Kidney epithelial cell (primary cell): ENCODE results near the gene S100G. TPM values are rescaled to one million over a fixed set of nuclear protein-coding genes. Genes with fewer than 3 reads are reported as not detected.
"Not testable (repeated sequence)": the region's sequence is repeated elsewhere in the genome, so short reads cannot be mapped to it uniquely, and the experiment has no call there.

Experiments used
- DNase-seq: peaks from one replicate; pipeline ENCODE4 v3.0.0-alpha.2; 2010; ENCODE audit warnings: low read depth
- H3K27me3 ChIP-seq: 2 replicates; pipeline ENCODE4 v1.6.0; 2011; ENCODE audit warnings: low read length; ENCODE audit not compliant: control insufficient read depth, insufficient read depth
- H3K36me3 ChIP-seq: 2 replicates; pipeline ENCODE4 v1.5.1; 2011; ENCODE audit warnings: low read length; ENCODE audit not compliant: control insufficient read depth, insufficient read depth
- H3K4me3 ChIP-seq: 2 replicates; pipeline ENCODE4 v1.5.1; 2011; ENCODE audit warnings: low read depth, mild to moderate bottlenecking, control low read depth, low read length
- CTCF ChIP-seq: IDR thresholded peaks from 2 replicates; pipeline ENCODE4 v1.5.1; 2011; ENCODE audit warnings: mild to moderate bottlenecking, moderate library complexity, low read length, control low read depth, inconsistent platforms; ENCODE audit not compliant: insufficient read depth, poor library complexity, severe bottlenecking
- total RNA-seq: library from RNA; depleted of rRNA; stranded (reverse); fragments of >200 nt; gene quantifications from 2 replicates; pipeline ENCODE4 v1.2.3, GENCODE V29; 2015

Gene S100G
- total RNA-seq, 1 donor from 2014 or later, result not detected

- no peak for TF ChIP-seq CTCF
- Histone ChIP-seq H3K27me3 (no peaks in the 10 kb centered on the region), H3K4me3 (no peak overlapping the region), H3K36me3 (no peaks in the 10 kb centered on the region)
- no peak for DNase-seq
These were observed 39.8 kb upstream of the S100G start for GRCh38 chrX:16610121-16610621.

GRCh38 chrX:16610654-16611053 is 39.3 kb upstream of the S100G start:
- not testable (repeated sequence) for H3K36me3 ChIP-seq, H3K27me3 ChIP-seq, H3K4me3 ChIP-seq, DNase-seq

- DNase-seq, result no peak
- H3K27me3 ChIP-seq, result no peaks in the 10 kb centered on the region
- H3K4me3 ChIP-seq, result no peak overlapping the region
- no peaks in the 10 kb centered on the region for H3K36me3 ChIP-seq
- TF ChIP-seq CTCF, result no peak
These were observed 37.6 kb upstream of the S100G start for GRCh38 chrX:16612257-16612897.

- no peak for TF ChIP-seq CTCF
- Histone ChIP-seq H3K36me3 (peaks cover 1% of the 10 kb centered on the region), H3K4me3 (no peak overlapping the region), H3K27me3 (no peaks in the 10 kb centered on the region)
- no peak for DNase-seq
These were observed 32.6 kb upstream of the S100G start for GRCh38 chrX:16617382-16617781.

- Histone ChIP-seq H3K36me3 (peaks cover 1% of the 10 kb centered on the region), H3K4me3 (no peak overlapping the region), H3K27me3 (no peaks in the 10 kb centered on the region)
- DNase-seq, result no peak
- no peak for TF ChIP-seq CTCF
These were observed 31.5 kb upstream of the S100G start for GRCh38 chrX:16618422-16618821.

GRCh38 chrX:16619024-16619423 is 30.9 kb upstream of the S100G start:
- DNase-seq, result no peak
- TF ChIP-seq CTCF, result no peak
- Histone ChIP-seq H3K27me3 (no peaks in the 10 kb centered on the region), H3K36me3 (peaks cover 1% of the 10 kb centered on the region), H3K4me3 (no peak overlapping the region)

GRCh38 chrX:16628511-16628910 is 21.4 kb upstream of the S100G start:
- not testable (repeated sequence) for H3K27me3 ChIP-seq, DNase-seq, H3K4me3 ChIP-seq, H3K36me3 ChIP-seq
